HFF-Myc (cell line): Measurements from ENCODE around the gene ARL3.

ENCODE experiments used
- DNase-seq: peaks from one replicate; pipeline ENCODE4 v3.0.0-alpha.2; 2011; ENCODE audit warnings: low read depth; ENCODE audit errors: extremely low read depth
- H3K4me3 ChIP-seq: replicated peaks from 2 replicates; pipeline ENCODE4 v1.5.1; 2011; ENCODE audit warnings: low read depth, mild to moderate bottlenecking, control low read depth, low read length
- TF ChIP-seq, protein P1 (sequence below): IDR thresholded peaks from 2 replicates; pipeline ENCODE4 v1.5.1; 2012; ENCODE audit warnings: mild to moderate bottlenecking, low read depth, low read length, control low read depth; ENCODE audit errors: missing control alignments

ARL3 gene

GRCh38 chr10:102656791-102657371 is 57.3 kb downstream of the ARL3 start:
- DNase-seq, result no peak

DNA sequence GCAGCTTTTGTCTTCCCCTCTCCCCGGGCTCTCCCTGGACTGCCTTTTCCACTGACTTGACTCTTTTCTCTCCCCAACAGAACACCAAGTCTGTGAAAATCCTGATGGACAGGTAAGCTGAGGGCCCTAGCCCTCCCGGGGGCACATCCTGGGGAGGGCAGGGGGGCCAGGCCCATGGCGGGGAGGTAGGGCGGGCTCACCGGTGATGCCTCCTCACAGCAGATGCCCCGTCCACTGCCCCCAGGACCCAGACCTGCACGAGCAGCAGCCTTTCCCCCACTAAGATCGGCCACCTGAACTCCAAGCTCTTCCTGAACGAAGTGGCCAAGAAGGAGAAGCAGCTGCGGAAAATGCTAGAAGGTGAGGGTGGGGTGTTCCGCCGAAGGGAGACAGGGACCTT is 58.2 kb downstream of the ARL3 start:
- TF ChIP-seq, protein P1, sequence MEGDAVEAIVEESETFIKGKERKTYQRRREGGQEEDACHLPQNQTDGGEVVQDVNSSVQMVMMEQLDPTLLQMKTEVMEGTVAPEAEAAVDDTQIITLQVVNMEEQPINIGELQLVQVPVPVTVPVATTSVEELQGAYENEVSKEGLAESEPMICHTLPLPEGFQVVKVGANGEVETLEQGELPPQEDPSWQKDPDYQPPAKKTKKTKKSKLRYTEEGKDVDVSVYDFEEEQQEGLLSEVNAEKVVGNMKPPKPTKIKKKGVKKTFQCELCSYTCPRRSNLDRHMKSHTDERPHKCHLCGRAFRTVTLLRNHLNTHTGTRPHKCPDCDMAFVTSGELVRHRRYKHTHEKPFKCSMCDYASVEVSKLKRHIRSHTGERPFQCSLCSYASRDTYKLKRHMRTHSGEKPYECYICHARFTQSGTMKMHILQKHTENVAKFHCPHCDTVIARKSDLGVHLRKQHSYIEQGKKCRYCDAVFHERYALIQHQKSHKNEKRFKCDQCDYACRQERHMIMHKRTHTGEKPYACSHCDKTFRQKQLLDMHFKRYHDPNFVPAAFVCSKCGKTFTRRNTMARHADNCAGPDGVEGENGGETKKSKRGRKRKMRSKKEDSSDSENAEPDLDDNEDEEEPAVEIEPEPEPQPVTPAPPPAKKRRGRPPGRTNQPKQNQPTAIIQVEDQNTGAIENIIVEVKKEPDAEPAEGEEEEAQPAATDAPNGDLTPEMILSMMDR, result no peak
- H3K4me3 ChIP-seq, result no peak overlapping the region
- DNase-seq, result no peak

More at GRCh38 chr10:102656791-102657371, 57.3 kb downstream of the ARL3 start:
- H3K4me3 ChIP-seq, result no peak overlapping the region
- TF ChIP-seq, protein P1, result no peak

- TF ChIP-seq, protein P1, result no peak
- no peak overlapping the region for H3K4me3 ChIP-seq
- no peak for DNase-seq
Observed at GRCh38 chr10:102654969-102655368, 59.2 kb downstream of the ARL3 start.

- TF ChIP-seq, protein P1, result no peak
Observed at GRCh38 chr10:102654566-102654965, 59.6 kb downstream of the ARL3 start.

GRCh38 chr10:102653060-102653459 is 61.1 kb downstream of the ARL3 start:
- TF ChIP-seq, protein P1, result no peak
- no peak for DNase-seq
- no peak overlapping the region for H3K4me3 ChIP-seq

More at GRCh38 chr10:102654566-102654965, 59.6 kb downstream of the ARL3 start:
- no peak overlapping the region for H3K4me3 ChIP-seq
- no peak for DNase-seq

DNA sequence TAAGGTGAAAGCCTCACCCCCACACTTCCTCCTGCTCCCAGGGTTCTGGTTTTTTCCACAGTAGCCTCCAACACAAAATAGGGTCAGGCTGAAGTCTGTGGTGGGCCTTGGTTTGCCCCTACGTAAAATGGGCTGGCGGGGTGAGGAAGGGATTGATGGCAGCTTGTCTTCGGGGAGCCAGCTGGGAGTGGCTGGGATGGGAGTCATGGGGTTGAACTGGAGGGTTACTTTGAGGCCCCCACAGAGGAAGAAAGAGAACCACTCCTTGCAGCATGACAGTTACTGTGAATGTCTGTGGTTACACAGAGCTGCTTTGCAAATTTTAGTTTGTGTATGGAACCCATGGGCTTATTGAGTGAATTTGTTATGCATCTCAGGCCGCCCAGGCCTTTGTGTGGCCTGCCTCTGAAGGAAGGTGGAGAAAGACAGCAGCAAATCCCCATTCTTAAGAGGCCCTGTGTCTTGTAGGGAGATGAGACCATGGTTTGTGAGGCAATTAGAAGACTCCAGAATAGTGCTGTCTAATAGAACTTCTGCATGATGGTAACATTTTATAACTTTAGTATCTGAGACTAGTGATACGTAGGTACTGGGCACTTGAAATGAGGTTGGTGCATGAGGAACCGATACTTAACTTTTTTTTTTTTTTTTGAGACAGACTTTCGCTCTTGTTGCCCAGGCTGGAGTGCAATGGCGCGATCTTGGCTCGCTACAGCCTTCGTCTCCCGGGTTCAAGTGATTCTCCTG is 61.9 kb downstream of the ARL3 start:
- TF ChIP-seq, protein P1, result no peak
- DNase-seq, result no peak
- H3K4me3 ChIP-seq, result no peak overlapping the region
